Measurements from ENCODE around the gene VCPKMT. TPM values are rescaled to one million over a fixed set of nuclear protein-coding genes. Genes with fewer than 3 reads are reported as not detected.

VCPKMT gene
- total and polyA plus RNA-seq, 9 of the 15 experiments (the other 6 are each of a cell fraction or from before 2014, with no cell fraction given): 2.7 to 7.8 (median 6.3) TPM

- intact Hi-C loops (cut with micrococcal nuclease) (no loop called here), in situ Hi-C loops (cut with MboI) (no loop called here)
- no peaks in the 10 kb centered on the region for H3K9me1 ChIP-seq (ENCODE audit: control insufficient read depth, insufficient read depth, low read length)
- no peak for DNase-seq (ENCODE audit: extremely low read depth in 1 of 4, low spot score in 3 of 4)
- BruUV-seq (replicated peaks): no TSS peak
- H3K36me3 ChIP-seq (ENCODE audit: control insufficient read depth, insufficient read depth, low read length): no peaks in the 10 kb centered on the region
- H3K4me2 ChIP-seq (ENCODE audit: insufficient read depth, low read length): no peak overlapping the region
- H3K79me2 ChIP-seq (ENCODE audit: control insufficient read depth, insufficient read depth, low read length): no peaks in the 10 kb centered on the region
- H3K4me3 ChIP-seq: no peak overlapping the region
- FAIRE-seq: no peak
- H3K4me1 ChIP-seq (replicated peaks in 1 of 2; ENCODE audit: control insufficient read depth in 2 of 2, insufficient read depth in 2 of 2, low read length in 2 of 2): peaks cover 0 to 4% of the 10 kb centered on the region in 2 experiments; a peak in 2 of 5 replicates
- no peaks in the 10 kb centered on the region for H4K20me1 ChIP-seq (replicated peaks; ENCODE audit: control insufficient read depth, insufficient read depth, low read length)
- CTCF ChIA-PET (ENCODE audit: low intra/inter-chr PET ratio): no interaction called here
- POLR2A ChIA-PET: interaction anchor here (0.8 kb wide), 1 partner anchor 248 kb away, joined by 3 read pairs; no protein-coding TSS in a partner anchor
- H2AFZ ChIP-seq (ENCODE audit: low read depth, low read length): no peak overlapping the region
- H3K27me3 ChIP-seq (ENCODE audit: control insufficient read depth in 2 of 2, insufficient read depth in 2 of 2, low read length in 2 of 2): no peaks in the 10 kb centered on the region
- 63% methylated on average over 1 of the region's 2 CpGs for WGBS (ENCODE audit: insufficient coverage, low coverage, missing lambda C conversion rate)
- no peak overlapping the region for H3K27ac ChIP-seq (ENCODE audit: extremely low read depth, low read depth, low read length)
- no peaks in the 10 kb centered on the region for H3K9me3 ChIP-seq (replicated peaks; ENCODE audit: control insufficient read depth, insufficient read depth, low read depth, low read length)
- ATAC-seq: no peak
- H3K9ac ChIP-seq (ENCODE audit: insufficient read depth in 1 of 2, low read depth in 2 of 2, low read length in 2 of 2): no peak overlapping the region
- TF ChIP-seq CREB1 (IDR thresholded peaks at IDR 0.05) (no peak), CREB1 (CRISPR knock-in tag; IDR thresholded peaks at IDR 0.05) (no peak), HNRNPLL (IDR thresholded peaks at IDR 0.05; ENCODE audit: low read depth, low read length, poor library complexity, severe bottlenecking) (no peak), POU5F1 (IDR thresholded peaks at IDR 0.05; ENCODE audit: borderline replicate concordance, low read depth, low read length, partially characterized antibody) (no peak), SREBF2 (CRISPR knock-in tag; IDR thresholded peaks at IDR 0.05) (no peak), DPF2 (IDR thresholded peaks at IDR 0.05) (no peak), CHD1 (IDR thresholded peaks at IDR 0.05; ENCODE audit: low read length) (no peak), ZBED1 (IDR thresholded peaks at IDR 0.05) (no peak), ZNF121 (CRISPR knock-in tag; conservative IDR thresholded peaks at IDR 0.05) (no peak), GTF3C2 (IDR thresholded peaks at IDR 0.05; ENCODE audit: borderline replicate concordance, extremely low read depth, insufficient read length) (no peak), ZNF592 (IDR thresholded peaks at IDR 0.05) (no peak)
These were observed 22.9 kb downstream of the VCPKMT start for GRCh38 chr14:50093496-50093895.

Data from K562 (cell line).